HG03442 (cell line): ENCODE measurements around the gene RBM20.
"Not testable (repeated sequence)": the region's sequence is repeated elsewhere in the genome, so short reads cannot be mapped to it uniquely, and the experiment has no call there.

Experiments
- ATAC-seq: cut with Tn5 transposase; IDR thresholded peaks from one replicate; pipeline ENCODE4 v1.9.1; 2021; ENCODE audit warnings: mild to moderate bottlenecking, moderate library complexity; ENCODE audit not compliant: unreplicated experiment

RBM20 gene

DNA sequence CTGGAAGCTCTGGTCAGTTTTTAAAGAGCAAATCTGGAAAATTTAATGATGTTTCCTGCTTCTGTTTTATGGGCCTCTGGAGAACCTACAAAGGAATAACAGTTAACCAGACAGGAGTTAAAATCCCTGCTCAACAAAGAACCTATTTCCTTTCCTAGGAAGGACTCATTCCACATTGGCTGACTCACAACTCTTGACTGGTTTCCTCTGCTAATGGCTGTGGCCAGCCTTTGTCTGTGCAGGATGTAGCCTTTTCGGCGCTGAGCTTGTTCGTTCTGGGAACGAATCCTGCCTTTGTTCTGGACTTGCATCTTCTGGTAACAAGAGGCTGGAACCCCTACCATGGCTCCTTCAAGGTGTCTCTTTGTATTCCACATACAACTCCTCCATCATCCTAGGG lies 114.8 kb downstream of the RBM20 start:
- ATAC-seq = no peak

DNA sequence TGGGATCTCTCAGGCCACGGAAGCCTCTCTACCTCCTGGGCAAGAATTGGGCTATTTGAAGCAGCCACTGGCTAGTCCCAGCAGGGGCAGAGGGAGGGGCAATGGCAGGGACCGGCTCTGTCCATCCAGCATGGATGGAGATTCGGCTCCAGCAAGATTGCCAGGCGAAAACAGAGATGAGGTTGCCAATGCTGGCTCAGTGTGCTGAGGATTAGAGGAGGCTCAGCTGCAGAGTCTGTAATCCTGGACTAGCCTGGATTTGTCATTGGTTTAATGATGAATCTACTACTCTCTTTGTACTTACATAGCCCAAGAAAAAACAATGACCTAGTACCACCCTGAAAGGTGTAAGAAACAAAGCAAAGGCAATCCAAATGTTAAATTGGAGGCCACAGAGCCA lies 115.4 kb downstream of the RBM20 start:
- ATAC-seq = no peak

DNA sequence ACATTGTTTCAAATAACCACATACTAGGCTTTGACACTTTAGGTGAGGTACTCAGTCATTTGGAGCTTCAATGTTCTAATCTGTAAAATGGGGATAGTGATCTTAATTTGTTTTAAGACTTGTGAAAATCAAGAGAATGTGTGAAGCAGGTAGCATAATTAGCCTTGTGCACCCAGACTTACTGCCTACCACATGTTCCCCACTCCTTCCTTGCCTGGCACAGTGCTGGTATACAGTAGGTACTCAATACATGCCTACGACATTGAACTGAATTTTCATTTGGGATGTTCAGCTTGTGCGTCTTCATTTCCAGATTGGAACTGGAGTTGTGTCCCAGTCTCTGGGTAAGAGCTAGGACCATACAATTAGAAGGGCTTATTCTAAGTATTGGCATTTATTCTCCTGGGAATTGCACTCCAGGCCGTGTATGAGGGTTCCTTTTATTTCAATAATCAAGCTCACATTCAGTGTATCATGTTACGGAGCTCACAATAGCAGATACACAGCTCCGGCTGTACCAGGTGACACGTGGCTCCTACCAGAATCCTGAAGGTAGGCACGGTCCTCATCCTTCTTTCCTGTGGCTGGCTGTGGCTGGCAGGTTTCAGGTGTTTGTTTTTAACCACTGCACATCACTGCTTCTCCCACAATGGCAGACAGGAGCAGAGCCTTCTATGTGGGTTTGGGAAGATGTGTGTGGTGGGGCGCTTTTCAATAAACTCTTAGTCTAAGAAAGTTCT lies 118.1 kb downstream of the RBM20 start:
- no peak for ATAC-seq

DNA sequence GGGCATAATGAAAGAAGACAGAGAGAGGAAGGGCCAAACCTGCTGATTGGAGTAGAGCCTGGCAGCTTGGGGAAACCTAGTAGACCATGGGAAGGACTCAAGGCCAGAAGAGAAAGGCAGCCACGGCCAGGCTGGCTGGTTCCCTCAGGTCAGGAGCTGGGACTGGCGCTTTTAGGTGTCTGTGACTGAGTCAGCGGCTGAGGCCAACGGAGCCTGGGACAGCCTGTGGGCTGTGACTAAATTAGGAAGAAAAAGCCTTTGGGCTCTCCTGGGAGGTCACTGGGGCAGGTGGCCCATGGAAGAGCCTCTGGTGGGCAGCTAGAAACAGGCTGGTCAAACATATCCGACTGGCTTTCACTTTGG lies 118.7 kb downstream of the RBM20 start:
- ATAC-seq = no peak

DNA sequence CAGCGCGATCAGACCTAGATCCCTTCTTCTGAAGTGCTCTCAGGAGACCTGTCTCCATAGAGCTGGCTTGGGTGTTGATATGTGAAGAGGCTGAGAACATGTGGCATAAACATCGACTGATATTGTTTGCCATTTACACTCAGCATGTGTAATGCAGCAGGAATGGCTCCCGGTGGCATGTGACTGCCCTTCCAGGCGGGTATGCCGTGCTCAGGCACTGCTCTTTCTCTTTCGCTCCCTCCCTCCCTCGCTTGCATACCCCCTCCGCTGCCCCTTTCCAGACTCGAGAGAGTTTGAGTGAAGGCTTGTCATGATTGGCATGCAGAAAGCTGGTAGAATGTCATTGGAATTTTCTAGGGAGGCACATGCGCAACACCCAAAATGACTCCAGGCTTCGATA lies 120.2 kb downstream of the RBM20 start:
- ATAC-seq = no peak

DNA sequence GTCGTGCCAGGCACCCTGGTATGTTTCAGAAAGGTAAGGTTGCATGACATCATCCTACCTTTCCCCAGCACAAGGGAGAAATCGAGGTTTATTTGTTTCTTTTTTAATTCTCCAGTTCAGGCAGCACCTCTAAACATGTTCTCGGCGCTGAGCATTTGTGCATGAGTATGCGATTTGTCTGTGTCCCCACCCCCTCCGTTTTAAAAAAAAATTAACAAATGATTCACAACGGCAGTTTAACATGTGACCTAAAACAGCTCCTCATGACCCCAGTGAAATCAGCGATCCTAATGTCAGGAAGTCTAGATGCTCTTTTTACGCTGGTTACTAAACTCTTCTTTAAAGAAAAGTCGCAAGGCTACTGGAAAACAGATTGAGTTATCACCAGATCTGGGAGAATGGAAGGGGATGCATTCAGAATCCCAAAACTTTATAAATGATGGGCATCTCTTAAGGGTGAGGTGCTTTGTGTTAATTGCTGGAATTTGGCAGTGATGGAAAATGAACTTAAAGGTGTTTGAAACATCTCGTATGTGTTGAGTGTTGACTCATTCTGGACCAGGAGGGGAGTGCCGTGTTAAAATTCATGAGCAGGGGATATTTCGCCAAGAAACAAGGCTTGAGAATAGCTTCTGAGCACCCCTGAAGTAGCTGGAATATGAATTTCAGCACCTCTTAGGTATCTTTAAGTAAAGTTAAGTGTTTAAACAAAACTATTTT lies 120.8 kb downstream of the RBM20 start:
- no peak for ATAC-seq

DNA sequence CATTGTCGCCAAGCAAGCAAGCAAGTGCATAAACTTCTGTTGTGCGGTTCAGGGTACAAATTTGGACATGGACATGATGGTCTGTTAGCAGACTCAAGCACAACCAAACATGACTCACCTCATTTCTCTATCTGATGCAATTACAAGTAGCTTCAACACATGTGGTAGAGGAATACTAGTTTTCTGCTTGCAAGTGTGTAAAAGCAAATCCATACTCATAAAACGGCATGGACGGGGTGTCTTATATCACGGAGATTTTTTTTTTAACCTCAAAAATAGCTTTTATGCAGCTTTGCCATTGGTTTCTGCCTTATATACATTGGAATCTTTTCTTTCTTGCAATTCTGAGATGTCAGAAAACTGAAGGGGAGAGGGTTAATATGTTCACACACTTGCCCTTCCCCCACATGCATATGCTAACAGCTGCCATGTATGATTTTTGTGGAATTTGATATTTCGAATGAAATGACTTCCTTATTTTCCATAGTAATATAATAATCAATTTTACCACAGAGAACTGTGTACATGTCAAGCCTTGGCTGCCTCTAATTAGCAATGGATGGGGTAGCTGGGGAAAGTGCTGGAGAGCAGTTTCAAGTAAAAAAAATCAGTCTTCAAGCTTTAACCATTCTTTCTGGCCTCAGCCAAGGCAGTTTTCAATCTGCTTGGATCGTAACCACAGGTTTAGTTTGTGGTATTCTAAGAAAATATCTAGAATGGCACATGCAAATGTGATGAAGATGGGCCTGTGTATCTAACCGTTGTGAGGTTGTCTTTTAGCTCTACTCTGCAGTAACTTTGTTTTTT lies 121.6 kb downstream of the RBM20 start:
- no peak for ATAC-seq

DNA sequence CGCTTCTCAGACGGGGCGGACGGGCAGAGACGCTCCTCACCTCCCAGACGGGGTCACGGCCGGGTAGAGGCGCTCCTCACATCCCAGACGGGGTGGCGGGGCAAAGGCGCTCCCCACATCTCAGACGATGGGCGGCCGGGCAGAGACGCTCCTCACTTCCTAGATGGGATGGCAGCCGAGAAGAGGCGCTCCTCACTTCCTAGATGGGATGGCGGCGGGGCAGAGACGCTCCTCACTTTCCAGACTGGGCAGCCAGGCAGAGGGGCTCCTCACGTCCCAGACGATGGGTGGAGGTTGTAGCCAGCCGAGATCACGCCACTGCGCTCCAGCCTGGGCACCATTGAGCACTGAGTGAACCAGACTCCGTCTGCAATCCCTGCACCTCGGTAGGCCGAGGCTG lies 123.5 kb downstream of the RBM20 start:
- not testable (repeated sequence) for ATAC-seq

DNA sequence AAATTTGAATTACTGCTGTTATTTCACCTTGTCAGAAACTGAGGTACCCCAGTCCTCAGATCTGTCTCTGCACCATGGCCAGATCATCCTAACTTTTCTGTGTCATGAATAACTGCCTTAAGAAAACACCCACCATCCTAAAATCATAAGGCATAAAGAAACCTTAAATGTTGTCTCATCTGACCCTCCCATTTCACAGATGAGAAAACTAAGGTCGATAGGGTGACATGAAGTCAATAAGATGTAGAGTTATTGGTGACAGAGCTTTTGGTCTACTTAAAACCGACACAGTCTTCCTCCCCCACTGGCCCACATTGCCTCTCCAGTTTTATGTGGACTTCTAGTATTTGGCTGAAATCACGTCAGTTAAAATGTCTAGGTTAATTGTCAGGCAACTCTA lies 126.1 kb downstream of the RBM20 start:
- no peak for ATAC-seq

DNA sequence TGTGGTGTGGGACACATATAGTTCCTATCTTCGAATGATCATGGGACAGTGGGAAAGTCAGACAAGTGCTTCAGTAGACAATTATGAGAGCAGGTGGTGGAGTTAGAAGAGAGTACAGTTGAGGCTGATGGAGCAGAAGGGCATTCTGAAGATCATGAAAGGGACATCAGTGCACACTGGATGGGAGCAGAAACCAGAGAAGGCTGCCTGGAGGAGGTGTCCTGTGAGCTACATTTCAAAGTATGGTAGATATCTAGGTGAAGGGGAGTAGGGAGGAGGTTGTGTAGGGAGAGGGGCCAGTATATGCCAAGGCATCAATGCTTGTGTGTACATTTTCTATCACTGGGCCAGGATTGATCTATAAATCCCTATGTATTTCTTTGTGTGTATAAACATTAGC lies 127.3 kb downstream of the RBM20 start:
- ATAC-seq = no peak

DNA sequence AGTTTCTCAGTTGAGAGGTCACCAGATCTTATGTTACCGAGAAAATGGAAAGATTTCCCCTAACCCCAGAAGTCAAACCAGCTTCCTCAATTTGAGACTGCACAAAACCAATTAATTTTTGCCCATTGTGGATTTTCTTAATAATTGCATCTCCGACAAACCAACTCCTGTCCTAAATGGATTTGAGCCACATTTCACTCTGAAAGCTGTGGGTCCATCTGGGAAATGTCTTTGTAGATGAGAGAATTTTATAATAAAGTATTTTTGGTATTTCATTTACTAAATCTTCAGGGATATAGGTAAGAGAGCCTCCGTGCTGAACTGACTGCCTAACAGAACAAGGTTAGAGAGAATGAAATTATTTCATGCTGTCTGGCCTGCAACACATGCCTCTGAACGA lies 127.9 kb downstream of the RBM20 start:
- ATAC-seq = no peak

DNA sequence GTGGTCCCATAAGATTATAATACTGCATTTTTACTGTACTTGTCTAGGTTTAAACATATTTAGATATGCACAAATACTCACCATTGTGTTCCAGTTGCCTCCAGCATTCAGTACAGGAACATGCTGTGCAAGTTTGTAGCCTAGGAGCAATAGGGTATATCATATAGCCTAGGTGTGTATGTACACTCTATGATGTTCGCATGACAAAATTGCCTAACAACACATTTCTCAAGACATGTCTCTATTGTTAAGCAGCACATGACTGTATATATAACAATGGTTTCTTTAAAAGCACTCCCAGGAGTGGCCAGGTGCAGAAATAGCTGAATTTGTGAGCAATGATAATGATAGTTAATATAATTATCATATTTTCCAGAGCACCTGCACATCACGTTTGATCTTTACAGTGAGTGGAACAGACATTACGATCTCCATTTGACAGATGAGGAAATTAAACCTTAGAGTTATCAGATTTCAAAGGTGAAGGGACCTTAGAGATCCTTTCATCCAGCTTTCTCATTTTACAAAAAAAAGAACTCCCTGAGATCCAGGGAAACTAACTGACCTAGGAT lies 128.4 kb downstream of the RBM20 start:
- no peak for ATAC-seq

DNA sequence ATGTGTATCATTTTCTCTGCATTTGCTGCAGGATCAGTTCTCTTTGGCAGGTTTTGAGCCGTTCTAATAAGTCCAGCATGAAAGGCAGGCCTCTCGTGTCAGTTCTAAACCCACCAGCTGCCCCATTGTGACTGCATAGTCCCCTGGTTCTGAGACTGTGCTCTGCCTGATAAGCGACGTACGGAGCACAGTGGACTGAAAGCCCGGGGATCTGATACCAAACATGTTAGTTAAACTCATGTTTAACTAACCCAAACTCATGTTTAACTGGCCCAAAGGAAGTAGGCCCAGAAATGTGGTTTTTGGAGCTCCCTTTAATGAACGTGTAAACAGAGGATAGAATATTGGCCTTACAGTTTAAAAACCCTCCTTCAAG lies 129.5 kb downstream of the RBM20 start:
- ATAC-seq = no peak

DNA sequence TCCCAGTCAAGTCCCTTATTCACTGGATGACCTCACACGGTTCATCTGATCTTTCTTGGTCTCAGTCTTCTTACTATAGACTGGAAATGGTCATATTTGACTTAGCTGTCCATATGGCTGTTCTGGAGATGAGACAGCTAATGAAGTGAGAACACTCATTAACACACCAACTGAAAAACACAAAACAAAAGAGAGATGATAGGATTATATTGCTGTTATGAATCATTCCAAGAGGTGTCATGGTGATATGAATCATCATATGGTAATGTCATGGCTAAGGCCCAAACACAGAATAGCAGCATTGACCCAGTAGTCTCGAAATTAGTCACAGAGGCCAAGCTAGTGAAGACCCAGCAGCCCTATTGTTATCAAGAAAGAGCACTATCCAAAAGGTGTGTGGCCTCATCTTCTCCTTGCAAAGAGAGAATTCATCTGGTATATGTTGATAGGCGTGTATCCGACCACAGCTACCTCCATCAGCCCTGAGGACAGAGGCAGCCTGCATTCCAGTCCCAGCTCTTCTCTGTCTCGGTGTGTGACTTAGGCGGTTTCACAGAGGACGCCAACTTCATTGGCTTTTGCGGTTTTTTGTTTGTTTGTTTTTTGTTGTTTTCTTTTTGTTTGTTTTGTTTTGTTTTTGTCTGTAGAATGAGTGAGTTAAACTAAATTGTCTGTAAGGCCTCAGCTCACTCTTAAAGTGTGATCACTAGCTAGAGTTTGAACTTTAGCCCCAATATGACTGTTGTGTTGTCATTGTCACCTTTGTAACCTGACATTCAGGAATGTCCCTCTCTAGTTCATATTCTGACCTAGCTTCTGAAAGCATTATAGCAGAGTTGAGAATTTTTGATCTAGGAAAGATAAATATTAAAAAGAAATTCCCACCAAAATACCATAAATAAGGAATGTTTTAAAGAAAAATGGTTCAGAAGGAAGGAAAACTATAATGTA lies 130.2 kb downstream of the RBM20 start:
- peak; percentile 95 for ATAC-seq

DNA sequence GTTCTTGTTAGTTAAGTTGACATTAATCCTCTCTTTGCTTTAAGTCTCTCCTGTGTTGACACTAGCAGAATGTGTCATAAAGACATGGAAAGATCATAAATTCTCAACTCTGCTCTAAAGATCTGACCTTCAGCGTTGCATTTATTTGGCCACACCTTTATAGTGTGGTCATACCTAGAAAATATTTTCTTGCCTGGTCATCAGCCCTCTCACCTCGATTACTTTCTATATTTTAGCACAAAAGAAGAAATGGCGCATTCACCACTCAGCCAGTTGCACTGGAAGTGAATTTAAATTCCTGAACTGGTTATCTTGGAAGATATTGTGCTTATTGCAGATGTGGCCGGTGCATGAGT lies 130.9 kb downstream of the RBM20 start:
- no peak for ATAC-seq

DNA sequence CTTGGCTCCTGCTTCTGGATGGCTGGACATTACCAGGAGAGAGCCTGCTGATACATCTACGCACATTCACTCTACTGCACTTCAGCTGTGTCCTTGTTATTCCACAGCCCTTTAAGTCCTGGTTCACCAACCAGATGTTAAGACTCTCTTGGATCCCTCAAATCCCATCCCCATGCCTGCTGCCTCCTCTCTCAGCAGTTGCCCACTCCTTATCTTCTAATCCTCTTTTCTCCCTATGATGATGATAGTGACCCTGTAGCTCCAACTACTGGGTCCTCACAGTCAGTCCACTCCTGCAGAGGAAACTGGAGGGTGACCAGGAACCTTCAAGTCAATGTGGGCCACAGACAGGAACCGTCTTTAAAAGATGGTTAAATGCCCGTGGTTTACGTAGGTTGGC lies 131.3 kb downstream of the RBM20 start:
- ATAC-seq = no peak

DNA sequence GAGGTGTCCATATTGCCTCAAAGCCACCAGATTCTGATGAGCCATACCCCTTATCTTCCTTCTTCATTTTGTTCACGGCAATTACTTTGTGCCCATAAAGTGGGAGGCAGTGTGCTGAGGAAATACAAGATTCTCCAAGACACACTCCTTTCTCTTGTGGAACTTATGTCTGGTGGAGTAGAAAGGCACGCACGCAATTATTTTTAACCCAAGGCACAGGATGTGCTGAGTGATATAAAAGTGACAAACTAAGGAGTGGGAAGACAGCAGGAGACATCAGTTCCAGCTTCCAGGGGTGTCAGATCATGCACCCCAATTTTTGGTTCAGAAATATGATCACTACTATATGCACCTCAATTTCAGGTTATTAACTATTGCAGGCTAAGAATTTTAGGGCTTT lies 132.9 kb downstream of the RBM20 start:
- no peak for ATAC-seq

DNA sequence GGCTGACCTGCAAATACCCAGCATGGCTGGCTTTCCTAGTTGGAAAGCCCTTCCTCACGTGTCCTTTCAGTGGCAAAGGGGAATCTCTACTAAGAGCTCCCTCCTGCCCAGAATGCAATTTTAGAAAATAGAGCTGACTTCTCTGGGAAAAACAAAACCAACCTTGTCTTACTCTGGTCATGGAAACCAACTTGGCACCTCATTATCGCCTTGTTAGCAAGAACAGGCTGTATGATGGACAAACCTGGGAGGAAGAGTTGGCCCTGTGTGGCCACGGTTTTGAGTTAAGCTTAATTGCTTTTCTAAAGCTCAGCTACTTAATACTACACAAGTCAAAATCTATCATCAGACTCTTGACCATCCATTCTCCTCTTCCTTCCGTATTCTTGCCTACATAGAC lies 133.5 kb downstream of the RBM20 start:
- no peak for ATAC-seq

DNA sequence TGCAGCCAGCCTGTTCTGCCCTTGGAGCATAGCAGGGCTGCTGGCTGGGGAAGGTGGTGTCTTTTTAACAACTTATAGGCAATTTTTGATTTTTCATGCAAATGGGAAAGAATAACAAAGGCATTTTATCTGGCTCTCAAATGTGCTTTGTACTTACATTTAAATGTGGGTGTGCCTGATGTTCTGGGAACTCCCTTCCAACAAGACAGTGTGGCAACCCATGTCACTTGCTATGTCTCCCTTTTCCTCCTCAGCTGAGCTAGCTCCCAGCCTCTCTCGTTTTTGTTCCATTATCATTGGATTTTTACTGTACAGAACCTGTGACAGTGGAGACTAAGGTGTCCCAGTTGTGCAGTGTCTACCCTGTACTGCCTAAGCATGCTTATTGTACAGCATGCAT lies 134.1 kb downstream of the RBM20 start:
- no peak for ATAC-seq

DNA sequence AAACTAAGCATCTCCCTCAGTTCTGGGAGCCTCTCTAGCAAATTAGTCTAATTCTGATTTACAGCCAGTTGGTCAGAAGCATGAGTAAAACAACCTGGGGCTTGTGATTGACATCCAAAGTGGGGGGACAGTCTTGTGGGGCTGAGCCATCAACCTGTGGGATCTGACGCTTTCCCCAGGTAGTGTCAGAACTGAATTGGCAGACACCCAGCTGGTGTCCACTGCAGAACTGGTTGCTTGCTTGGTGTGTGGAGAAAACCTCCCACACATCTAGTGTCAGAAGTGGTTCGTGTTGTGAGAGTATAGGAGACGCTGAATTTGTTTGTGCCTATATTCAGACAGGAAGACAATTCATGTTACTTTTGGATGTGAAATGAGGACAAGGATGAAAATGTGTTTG lies 135.4 kb downstream of the RBM20 start:
- ATAC-seq = peak; percentile 62

DNA sequence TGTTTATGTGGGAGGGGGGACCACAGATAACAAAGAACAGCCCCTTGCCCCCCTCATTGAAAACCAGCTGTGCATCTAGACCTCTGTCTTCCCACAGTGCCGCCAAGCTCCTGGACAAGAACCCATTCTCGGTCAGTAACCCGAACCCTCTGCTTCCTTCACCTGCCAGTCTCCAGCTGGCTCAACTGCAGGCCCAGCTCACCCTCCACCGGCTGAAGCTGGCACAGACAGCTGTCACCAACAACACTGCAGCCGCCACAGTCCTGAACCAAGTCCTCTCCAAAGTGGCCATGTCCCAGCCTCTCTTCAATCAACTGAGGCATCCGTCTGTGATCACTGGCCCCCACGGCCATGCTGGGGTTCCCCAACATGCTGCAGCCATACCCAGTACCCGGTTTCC lies 136.6 kb downstream of the RBM20 start:
- ATAC-seq = no peak
